Measurements from ENCODE around the gene MRPL30.
"Not testable (repeated sequence)": the region's sequence is repeated elsewhere in the genome, so short reads cannot be mapped to it uniquely, and the experiment has no call there.

The MRPL30 gene

DNA sequence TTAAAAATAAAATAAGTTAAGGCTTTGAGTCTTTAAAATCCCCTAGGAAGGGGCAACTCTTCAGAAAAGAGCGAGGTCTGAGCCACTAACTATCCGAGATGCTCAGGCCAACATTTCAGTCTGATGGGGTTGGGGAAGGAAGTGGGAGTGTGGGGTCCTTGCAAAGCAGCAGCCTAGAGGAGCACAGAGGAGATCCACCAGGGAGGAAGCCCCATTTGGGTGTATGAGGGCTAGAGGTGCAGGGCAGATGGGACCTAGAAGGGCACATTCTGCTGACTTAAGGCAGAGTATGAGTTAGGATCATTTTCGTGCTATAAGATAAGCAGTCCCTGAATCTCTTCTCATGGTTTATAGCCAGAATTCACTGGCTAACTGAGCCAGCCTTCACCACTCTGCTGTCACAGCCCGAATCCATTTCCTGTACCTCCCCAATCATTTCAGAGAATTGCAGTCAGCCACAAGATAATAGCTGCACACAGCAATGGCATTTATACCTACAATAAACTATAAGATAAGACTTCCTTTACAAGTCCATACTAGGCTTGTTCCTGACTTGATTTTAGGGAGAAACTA, 37.0 kb downstream of the MRPL30 start:
- H3K4me3 ChIP-seq (ENCODE audit: low read length) = no peak overlapping the region
- no peaks in the 10 kb centered on the region for H4K20me1 ChIP-seq (ENCODE audit: insufficient read depth, low read length)
- no peaks in the 10 kb centered on the region for H3K4me1 ChIP-seq (ENCODE audit: low read length)
- TF ChIP-seq EZH2phosphoT487 (IDR thresholded peaks at IDR 0.05; ENCODE audit: low read depth) (no peak), CTCF (IDR thresholded peaks at IDR 0.05; ENCODE audit: low read depth, low read length) (no peak)
- no peaks in the 10 kb centered on the region for H3K36me3 ChIP-seq (replicated peaks; ENCODE audit: low read depth, low read length)
- no peak overlapping the region for H3K9ac ChIP-seq (ENCODE audit: low read length)
- H3K4me2 ChIP-seq (ENCODE audit: low read length) = no peak overlapping the region
- no peak overlapping the region for H3K27ac ChIP-seq (ENCODE audit: low read length)
- no peaks in the 10 kb centered on the region for H3K9me3 ChIP-seq (ENCODE audit: insufficient read depth, low read length)
- H2AFZ ChIP-seq (ENCODE audit: low read depth, low read length) = no peak overlapping the region
- no peaks in the 10 kb centered on the region for H3K79me2 ChIP-seq (ENCODE audit: low read length)
- no peaks in the 10 kb centered on the region for H3K27me3 ChIP-seq (ENCODE audit: low read depth, low read length)

DNA sequence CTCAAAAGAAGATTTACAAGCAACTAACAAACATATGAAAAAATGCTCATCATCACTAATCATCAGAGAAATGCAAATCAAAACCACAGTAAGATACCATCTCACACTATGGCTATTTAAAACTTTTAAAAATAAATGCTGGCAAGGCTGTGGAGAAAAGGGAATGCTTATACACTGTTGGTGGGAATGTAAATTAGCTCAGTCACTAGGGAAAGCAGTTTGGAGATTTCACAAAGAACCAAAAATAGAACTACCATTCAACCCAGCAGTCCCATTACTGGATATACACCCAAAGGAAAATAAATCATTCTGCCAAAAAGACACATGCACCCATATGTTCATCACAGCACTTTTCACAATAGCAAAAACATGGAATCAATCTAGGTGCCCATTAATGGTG, 52.2 kb downstream of the MRPL30 start:
- not testable (repeated sequence) for H2AFZ ChIP-seq (ENCODE audit: low read depth, low read length); H3K9ac ChIP-seq (ENCODE audit: low read length); H3K4me2 ChIP-seq (ENCODE audit: low read length); H3K27me3 ChIP-seq (ENCODE audit: low read depth, low read length); H3K79me2 ChIP-seq (ENCODE audit: low read length); H3K4me3 ChIP-seq (ENCODE audit: low read length); H3K9me3 ChIP-seq (ENCODE audit: insufficient read depth, low read length); H4K20me1 ChIP-seq (ENCODE audit: insufficient read depth, low read length); H3K4me1 ChIP-seq (ENCODE audit: low read length); H3K27ac ChIP-seq (ENCODE audit: low read length); H3K36me3 ChIP-seq (replicated peaks; ENCODE audit: low read depth, low read length)

DNA sequence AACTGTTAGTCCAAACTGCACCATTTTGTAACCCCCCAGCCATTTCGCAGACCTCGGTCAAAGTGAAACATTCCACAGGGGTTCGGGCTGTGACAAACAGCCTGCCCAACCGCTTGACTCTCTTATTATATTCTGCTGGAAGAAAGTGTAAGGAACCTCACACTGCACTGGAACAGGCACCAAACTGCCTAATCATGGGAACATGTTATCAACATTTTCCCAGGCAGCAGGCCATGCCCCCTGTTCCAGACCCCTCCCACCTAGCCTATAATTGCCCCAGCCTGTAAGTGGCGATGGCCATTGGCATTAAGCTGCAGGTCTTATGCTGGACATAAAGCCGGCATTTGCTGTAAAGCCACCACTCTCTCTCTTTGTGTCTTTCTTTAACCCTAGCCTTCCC, 57.6 kb downstream of the MRPL30 start:
- no peaks in the 10 kb centered on the region for H3K79me2 ChIP-seq (ENCODE audit: low read length)
- no peaks in the 10 kb centered on the region for H4K20me1 ChIP-seq (ENCODE audit: insufficient read depth, low read length)
- H3K27me3 ChIP-seq (ENCODE audit: low read depth, low read length) = no peaks in the 10 kb centered on the region
- no peak for TF ChIP-seq EZH2phosphoT487 (IDR thresholded peaks at IDR 0.05; ENCODE audit: low read depth)
- no peak for TF ChIP-seq CTCF (IDR thresholded peaks at IDR 0.05; ENCODE audit: low read depth, low read length)
- H3K4me1 ChIP-seq (ENCODE audit: low read length) = peaks cover 12% of the 10 kb centered on the region
- no peak overlapping the region for H3K4me3 ChIP-seq (ENCODE audit: low read length)
- H3K9me3 ChIP-seq (ENCODE audit: insufficient read depth, low read length) = no peaks in the 10 kb centered on the region
- no peak overlapping the region for H3K4me2 ChIP-seq (ENCODE audit: low read length)
- H3K9ac ChIP-seq (ENCODE audit: low read length) = no peak overlapping the region
- H2AFZ ChIP-seq (ENCODE audit: low read depth, low read length) = no peak overlapping the region
- no peaks in the 10 kb centered on the region for H3K36me3 ChIP-seq (replicated peaks; ENCODE audit: low read depth, low read length)
- no peak overlapping the region for H3K27ac ChIP-seq (ENCODE audit: low read length)

DNA sequence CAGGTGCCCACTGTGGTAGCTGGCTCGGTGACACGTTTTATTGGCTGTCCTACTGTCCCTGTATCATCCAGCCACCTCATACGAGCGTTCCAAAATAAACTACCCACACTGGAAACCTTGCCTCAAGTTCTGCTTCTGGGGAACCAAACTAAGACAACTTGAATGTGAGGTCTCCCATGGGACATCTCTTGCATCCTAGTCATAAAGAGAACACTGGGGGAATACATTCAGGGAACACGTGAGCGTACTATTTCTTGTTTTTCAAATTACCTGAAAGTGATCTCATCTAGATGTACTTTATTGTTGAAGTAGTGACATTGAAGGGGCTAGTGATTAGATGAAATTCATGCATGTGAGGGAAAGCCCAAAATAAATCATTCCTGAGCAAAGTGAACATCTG, 59.4 kb downstream of the MRPL30 start:
- Histone ChIP-seq H3K27ac (ENCODE audit: low read length) (no peak overlapping the region), H3K4me1 (ENCODE audit: low read length) (peaks cover 12% of the 10 kb centered on the region), H3K27me3 (ENCODE audit: low read depth, low read length) (no peaks in the 10 kb centered on the region), H3K9ac (ENCODE audit: low read length) (no peak overlapping the region), H3K79me2 (ENCODE audit: low read length) (no peaks in the 10 kb centered on the region), H3K4me2 (ENCODE audit: low read length) (peak overlapping the region; percentile 42), H3K9me3 (ENCODE audit: insufficient read depth, low read length) (no peaks in the 10 kb centered on the region), H2AFZ (ENCODE audit: low read depth, low read length) (no peak overlapping the region), H4K20me1 (ENCODE audit: insufficient read depth, low read length) (no peaks in the 10 kb centered on the region), H3K36me3 (replicated peaks; ENCODE audit: low read depth, low read length) (no peaks in the 10 kb centered on the region), H3K4me3 (ENCODE audit: low read length) (no peak overlapping the region)
- TF ChIP-seq CTCF (IDR thresholded peaks at IDR 0.05; ENCODE audit: low read depth, low read length) (no peak), EZH2phosphoT487 (IDR thresholded peaks at IDR 0.05; ENCODE audit: low read depth) (no peak)

DNA sequence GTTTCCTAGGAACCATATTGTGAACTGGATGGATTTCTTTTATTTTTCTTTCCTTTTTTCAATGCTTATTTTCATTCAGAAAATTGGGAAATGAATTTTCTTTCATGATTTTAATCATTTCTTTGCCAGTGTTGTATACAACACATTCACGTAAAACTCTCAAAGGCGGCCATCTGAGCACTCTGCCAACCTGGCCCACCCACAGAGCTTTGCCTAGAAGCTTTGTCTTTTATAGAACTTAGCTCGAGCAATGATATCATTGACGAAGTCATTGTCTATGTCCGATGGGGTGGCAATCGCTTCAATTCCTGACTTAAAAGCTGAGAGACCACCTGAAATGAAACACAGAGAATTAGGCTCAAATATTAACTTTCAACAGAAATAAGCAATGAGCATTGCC, 61.2 kb downstream of the MRPL30 start:
- TF ChIP-seq EZH2phosphoT487 (IDR thresholded peaks at IDR 0.05; ENCODE audit: low read depth) (no peak), CTCF (IDR thresholded peaks at IDR 0.05; ENCODE audit: low read depth, low read length) (no peak)
- Histone ChIP-seq H3K9ac (ENCODE audit: low read length) (no peak overlapping the region), H3K4me3 (ENCODE audit: low read length) (no peak overlapping the region), H3K9me3 (ENCODE audit: insufficient read depth, low read length) (no peaks in the 10 kb centered on the region), H2AFZ (ENCODE audit: low read depth, low read length) (no peak overlapping the region), H3K27ac (ENCODE audit: low read length) (no peak overlapping the region), H3K4me2 (ENCODE audit: low read length) (no peak overlapping the region), H3K79me2 (ENCODE audit: low read length) (no peaks in the 10 kb centered on the region), H3K36me3 (replicated peaks; ENCODE audit: low read depth, low read length) (no peaks in the 10 kb centered on the region), H3K27me3 (ENCODE audit: low read depth, low read length) (no peaks in the 10 kb centered on the region), H3K4me1 (ENCODE audit: low read length) (peaks cover 12% of the 10 kb centered on the region), H4K20me1 (ENCODE audit: insufficient read depth, low read length) (no peaks in the 10 kb centered on the region)
